Measurements from ENCODE around the gene MAML2. TPM values are rescaled to one million over a fixed set of nuclear protein-coding genes. Genes with fewer than 3 reads are reported as not detected.

Gene MAML2
- total and polyA plus RNA-seq, 4 donors: 0.56 to 2.1 (median 1.4) TPM

GRCh38 chr11:96333191-96333719, 9.7 kb downstream of the MAML2 start:
- 88% methylated on average over 4 of the region's 4 CpGs for WGBS
- H3K9ac ChIP-seq (ENCODE audit: low read depth in 1 of 2, low read length in 2 of 2): no peak overlapping the region
- H3K27ac ChIP-seq (ENCODE audit: low read depth in 1 of 2, low read length in 2 of 2): no peak overlapping the region
- DNase-seq (ENCODE audit: low spot score): no peak
- H3K4me1 ChIP-seq (ENCODE audit: control insufficient read depth in 4 of 4, insufficient read depth in 4 of 4, low read length in 3 of 4): peaks cover 0 to 11% (median 9%) of the 10 kb centered on the region in 4 donors
- no peaks in the 10 kb centered on the region for H3K9me3 ChIP-seq (ENCODE audit: control insufficient read depth in 4 of 4, low read length in 3 of 4)
- H3K36me3 ChIP-seq (ENCODE audit: control insufficient read depth in 4 of 4, insufficient read depth in 3 of 4, low read depth in 1 of 4, low read length in 3 of 4): no peaks in the 10 kb centered on the region
- TF ChIP-seq EGR1 (IDR thresholded peaks at IDR 0.05; ENCODE audit: low read depth in 2 of 2) (no peak), NR2F2 (IDR thresholded peaks at IDR 0.05) (no peak)
- no peak overlapping the region for H3K4me3 ChIP-seq (ENCODE audit: low read depth in 1 of 3, low read length in 3 of 3)
- H3K27me3 ChIP-seq (ENCODE audit: control insufficient read depth in 4 of 4, insufficient read depth in 4 of 4, low read length in 3 of 4): no peaks in the 10 kb centered on the region

DNA sequence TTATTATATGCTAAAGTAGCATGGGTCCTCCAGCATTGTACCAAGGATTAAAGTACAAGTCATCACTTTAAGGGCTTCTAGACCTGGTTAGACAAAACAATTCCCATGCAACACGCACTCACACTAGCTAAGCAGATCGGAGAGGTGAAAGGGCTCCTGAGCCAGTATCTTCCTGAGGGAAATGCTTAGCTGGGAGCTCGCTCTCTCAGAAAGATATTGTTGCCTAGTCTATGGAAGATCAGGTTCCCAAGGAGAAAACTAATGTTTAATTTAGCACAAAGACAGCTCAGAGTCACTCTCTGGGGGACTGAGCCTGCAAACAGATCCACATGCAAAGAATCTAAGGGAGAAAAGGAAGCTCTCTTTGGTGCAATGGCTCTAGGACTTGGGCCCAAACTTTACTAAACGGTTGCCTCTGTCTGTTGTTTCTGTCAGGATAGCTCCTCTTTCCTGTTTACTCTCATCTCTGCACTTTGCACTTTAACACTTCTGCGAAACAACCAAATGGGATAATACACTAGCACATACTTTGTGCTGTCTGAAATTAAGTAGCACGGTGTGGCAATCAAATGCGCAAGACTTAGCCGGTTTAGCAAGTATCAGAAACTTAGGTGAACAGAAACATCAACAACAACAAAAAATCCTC, 10.7 kb downstream of the MAML2 start:
- DNase-seq (ENCODE audit: low spot score): no peak
- Histone ChIP-seq H3K27me3 (ENCODE audit: control insufficient read depth in 4 of 4, insufficient read depth in 4 of 4, low read length in 3 of 4) (no peaks in the 10 kb centered on the region), H3K27ac (ENCODE audit: low read depth in 1 of 2, low read length in 2 of 2) (peak overlapping the region in 1 of 2 donors; percentile 23), H3K4me1 (ENCODE audit: control insufficient read depth in 4 of 4, insufficient read depth in 4 of 4, low read length in 3 of 4) (peaks cover 0 to 11% (median 9%) of the 10 kb centered on the region in 4 donors), H3K9ac (ENCODE audit: low read depth in 1 of 2, low read length in 2 of 2) (no peak overlapping the region), H3K4me3 (ENCODE audit: low read depth in 1 of 3, low read length in 3 of 3) (no peak overlapping the region), H3K9me3 (ENCODE audit: control insufficient read depth in 4 of 4, low read length in 3 of 4) (no peaks in the 10 kb centered on the region), H3K36me3 (ENCODE audit: control insufficient read depth in 4 of 4, insufficient read depth in 3 of 4, low read depth in 1 of 4, low read length in 3 of 4) (no peaks in the 10 kb centered on the region)
- whole genome bisulfite sequencing: 34% methylated on average over 8 of the region's 8 CpGs
- TF ChIP-seq HNF4A (conservative IDR thresholded peaks at IDR 0.05) (peak; percentile 70 to 73), HNF4G (IDR thresholded peaks at IDR 0.05) (peak; percentile 30), ZBTB33 (IDR thresholded peaks at IDR 0.05) (no peak), SP1 (IDR thresholded peaks at IDR 0.05) (peak; percentile 60), TAF1 (conservative IDR thresholded peaks at IDR 0.05) (no peak), YY1 (IDR thresholded peaks at IDR 0.05) (peak; percentile 18), FOXA2 (IDR thresholded peaks at IDR 0.05) (peak; percentile 24), NR2F2 (IDR thresholded peaks at IDR 0.05) (peak; percentile 24), GABPA (IDR thresholded peaks at IDR 0.05 in 1 of 2, conservative IDR thresholded peaks at IDR 0.05 in 1 of 2) (peak in 1 of 2 donors; percentile 25), RAD21 (IDR thresholded peaks at IDR 0.05) (no peak), RXRA (IDR thresholded peaks at IDR 0.05) (peak in 1 of 2 donors; percentile 35)

DNA sequence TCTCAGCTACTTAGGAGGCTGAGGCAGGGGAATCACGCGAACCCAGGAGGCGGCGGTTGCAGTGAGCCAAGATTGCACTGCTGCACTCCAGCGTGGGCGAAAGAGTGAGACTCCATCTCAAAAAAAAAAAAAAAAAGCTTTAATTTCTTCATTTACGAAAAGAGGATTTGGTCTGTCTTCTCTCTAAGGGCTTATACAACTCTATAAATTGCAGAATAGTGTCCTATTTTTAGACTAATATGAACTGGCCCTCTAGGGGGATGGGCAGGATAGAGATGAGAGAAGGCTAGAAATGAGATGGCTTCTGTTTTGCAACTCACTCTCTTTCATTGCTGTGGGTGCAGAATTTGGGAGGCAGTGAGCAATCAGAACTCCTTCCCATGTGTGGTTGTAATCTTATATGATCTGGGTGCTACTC, 11.3 kb downstream of the MAML2 start:
- Histone ChIP-seq H3K4me3 (ENCODE audit: low read depth in 1 of 3, low read length in 3 of 3) (no peak overlapping the region), H3K9me3 (ENCODE audit: control insufficient read depth in 4 of 4, low read length in 3 of 4) (no peaks in the 10 kb centered on the region), H3K27me3 (ENCODE audit: control insufficient read depth in 4 of 4, insufficient read depth in 4 of 4, low read length in 3 of 4) (no peaks in the 10 kb centered on the region), H3K36me3 (ENCODE audit: control insufficient read depth in 4 of 4, insufficient read depth in 3 of 4, low read depth in 1 of 4, low read length in 3 of 4) (no peaks in the 10 kb centered on the region), H3K9ac (ENCODE audit: low read depth in 1 of 2, low read length in 2 of 2) (no peak overlapping the region), H3K27ac (ENCODE audit: low read depth in 1 of 2, low read length in 2 of 2) (no peak overlapping the region), H3K4me1 (ENCODE audit: control insufficient read depth in 4 of 4, insufficient read depth in 4 of 4, low read length in 3 of 4) (peaks cover 0 to 11% (median 9%) of the 10 kb centered on the region in 4 donors)
- TF ChIP-seq ZBTB33 (IDR thresholded peaks at IDR 0.05) (no peak), JUND (IDR thresholded peaks at IDR 0.05) (no peak)
- DNase-seq (ENCODE audit: low spot score): no peak
- WGBS: 87% methylated on average over 7 of the region's 7 CpGs

Data from liver (tissue), 9 donors.